A673 (cell line): ENCODE measurements around the gene ZSCAN16. TPM values are rescaled to one million over a fixed set of nuclear protein-coding genes. Genes with fewer than 3 reads are reported as not detected.

Source experiments
- BruUV-seq: library from RNA; stranded (reverse); fragments of 400-500 nt; replicated peaks from 2 replicates; lab custom pipeline; 2021; lab: Mats Ljungman, UMichigan
- CTCF ChIA-PET: fragments of 300-600 bp; sonication (Branson Sonifier 250); formaldehyde crosslinking; loops from one replicate; lab custom pipeline; 2022; ENCODE audit warnings: antibody characterized with exemption; lab: Charles Lee
- POLR2A ChIA-PET: fragments of 300-600 bp; sonication (Branson Sonifier 250); formaldehyde crosslinking; loops from one replicate; lab custom pipeline; 2022; ENCODE audit warnings: antibody characterized with exemption; ENCODE audit not compliant: low non-redundant PET; lab: Charles Lee
- DNase-seq: peaks from one replicate; pipeline ENCODE4 v3.0.0-alpha.2; 2015; ENCODE audit warnings: low spot score
- H3K27ac ChIP-seq: fragments of 200-600 bp; sonication (generic); 2 replicates; pipeline ENCODE4 v1.5.1; 2016; ENCODE audit warnings: mixed run types, low read depth, mild to moderate bottlenecking, mixed read lengths, antibody characterized with exemption, low read length; ENCODE audit not compliant: poor library complexity, severe bottlenecking
- H3K27me3 ChIP-seq: fragments of 200-600 bp; sonication (generic); replicated peaks from 2 replicates; pipeline ENCODE4 v1.6.1; 2017; ENCODE audit warnings: mixed run types, low read depth, mild to moderate bottlenecking, mixed read lengths, antibody characterized with exemption, low read length; ENCODE audit not compliant: insufficient read depth, poor library complexity
- H3K36me3 ChIP-seq: fragments of 200-600 bp; sonication (generic); 2 replicates; pipeline ENCODE4 v1.6.1; 2016; ENCODE audit warnings: mixed run types, mild to moderate bottlenecking, mixed read lengths, antibody characterized with exemption, low read length; ENCODE audit not compliant: insufficient read depth, poor library complexity, severe bottlenecking
- H3K4me1 ChIP-seq: fragments of 200-600 bp; sonication (generic); 2 replicates; pipeline ENCODE4 v1.6.1; 2017; ENCODE audit warnings: mixed run types, mild to moderate bottlenecking, mixed read lengths, antibody characterized with exemption, low read length; ENCODE audit not compliant: insufficient read depth, poor library complexity, severe bottlenecking
- H3K4me3 ChIP-seq: fragments of 200-600 bp; sonication (generic); 2 replicates; pipeline ENCODE4 v1.5.1; 2016; ENCODE audit warnings: low read depth, mixed run types, mild to moderate bottlenecking, mixed read lengths, low read length; ENCODE audit not compliant: poor library complexity, severe bottlenecking
- H3K9me3 ChIP-seq: fragments of 200-600 bp; sonication (generic); 2 replicates; pipeline ENCODE4 v1.6.1; 2016; ENCODE audit warnings: mixed run types, low read depth, mild to moderate bottlenecking, mixed read lengths, antibody characterized with exemption, low read length; ENCODE audit not compliant: poor library complexity, severe bottlenecking
- EZH2 ChIP-seq: fragments of 200-600 bp; sonication (generic); IDR thresholded peaks from 2 replicates; pipeline ENCODE4 v1.6.1; 2017; ENCODE audit warnings: borderline replicate concordance, low read depth, mild to moderate bottlenecking, mixed read lengths, antibody characterized with exemption, low read length; ENCODE audit not compliant: poor library complexity, severe bottlenecking
- intact Hi-C: fragments of 100-400 bp; cut with micrococcal nuclease; formaldehyde crosslinking; loops from one replicate; pipeline ENCODE4 v1.10.0; 2022; ENCODE audit not compliant: unreplicated experiment
- total RNA-seq: library from RNA; stranded (reverse); gene quantifications from 2 replicates; pipeline ENCODE4 v1.2.3, GENCODE V29; 2021
- TF ChIP-seq, protein P1 (sequence below): fragments of 300-800, 200-600 bp; sonication (generic); conservative IDR thresholded peaks from 2 replicates; pipeline ENCODE4 v1.5.1; 2017; ENCODE audit warnings: low read depth, mild to moderate bottlenecking, antibody characterized with exemption, low read length, moderate library complexity, mixed read lengths

Gene ZSCAN16
- total RNA-seq, 1 experiment from 2014 or later = 8.0 TPM

DNA sequence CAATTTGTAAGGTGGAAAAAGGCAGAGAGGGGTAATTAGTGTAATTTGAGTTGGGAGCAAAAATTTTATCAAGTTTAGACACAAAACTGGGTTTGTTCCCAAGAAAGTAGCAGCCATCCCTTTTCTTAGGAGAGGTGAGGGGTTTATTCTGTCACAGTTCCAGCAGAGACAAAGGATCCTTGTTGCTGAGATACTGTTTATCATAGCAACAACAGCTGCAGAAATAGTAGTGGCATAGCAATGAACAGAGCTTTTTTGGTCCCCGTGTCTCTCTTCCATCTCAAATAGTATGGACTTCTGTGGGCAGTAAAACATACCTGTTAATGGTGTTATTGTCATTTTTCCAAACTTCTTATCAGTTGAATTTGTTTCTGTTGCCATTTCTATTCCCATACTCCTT is 41.2 kb downstream of the ZSCAN16 start:
- no peaks in the 10 kb centered on the region for H3K4me1 ChIP-seq
- no peaks in the 10 kb centered on the region for H3K9me3 ChIP-seq
- H3K36me3 ChIP-seq = no peaks in the 10 kb centered on the region
- CTCF ChIA-PET = no interaction called here
- intact Hi-C loops = no loop called here
- no peak for DNase-seq
- no peak overlapping the region for H3K27ac ChIP-seq
- POLR2A ChIA-PET = no interaction called here
- no peaks in the 10 kb centered on the region for H3K27me3 ChIP-seq
- no peak overlapping the region for H3K4me3 ChIP-seq
- BruUV-seq = no TSS peak
- TF ChIP-seq, protein P1, sequence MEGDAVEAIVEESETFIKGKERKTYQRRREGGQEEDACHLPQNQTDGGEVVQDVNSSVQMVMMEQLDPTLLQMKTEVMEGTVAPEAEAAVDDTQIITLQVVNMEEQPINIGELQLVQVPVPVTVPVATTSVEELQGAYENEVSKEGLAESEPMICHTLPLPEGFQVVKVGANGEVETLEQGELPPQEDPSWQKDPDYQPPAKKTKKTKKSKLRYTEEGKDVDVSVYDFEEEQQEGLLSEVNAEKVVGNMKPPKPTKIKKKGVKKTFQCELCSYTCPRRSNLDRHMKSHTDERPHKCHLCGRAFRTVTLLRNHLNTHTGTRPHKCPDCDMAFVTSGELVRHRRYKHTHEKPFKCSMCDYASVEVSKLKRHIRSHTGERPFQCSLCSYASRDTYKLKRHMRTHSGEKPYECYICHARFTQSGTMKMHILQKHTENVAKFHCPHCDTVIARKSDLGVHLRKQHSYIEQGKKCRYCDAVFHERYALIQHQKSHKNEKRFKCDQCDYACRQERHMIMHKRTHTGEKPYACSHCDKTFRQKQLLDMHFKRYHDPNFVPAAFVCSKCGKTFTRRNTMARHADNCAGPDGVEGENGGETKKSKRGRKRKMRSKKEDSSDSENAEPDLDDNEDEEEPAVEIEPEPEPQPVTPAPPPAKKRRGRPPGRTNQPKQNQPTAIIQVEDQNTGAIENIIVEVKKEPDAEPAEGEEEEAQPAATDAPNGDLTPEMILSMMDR = no peak
- no peak for TF ChIP-seq EZH2

DNA sequence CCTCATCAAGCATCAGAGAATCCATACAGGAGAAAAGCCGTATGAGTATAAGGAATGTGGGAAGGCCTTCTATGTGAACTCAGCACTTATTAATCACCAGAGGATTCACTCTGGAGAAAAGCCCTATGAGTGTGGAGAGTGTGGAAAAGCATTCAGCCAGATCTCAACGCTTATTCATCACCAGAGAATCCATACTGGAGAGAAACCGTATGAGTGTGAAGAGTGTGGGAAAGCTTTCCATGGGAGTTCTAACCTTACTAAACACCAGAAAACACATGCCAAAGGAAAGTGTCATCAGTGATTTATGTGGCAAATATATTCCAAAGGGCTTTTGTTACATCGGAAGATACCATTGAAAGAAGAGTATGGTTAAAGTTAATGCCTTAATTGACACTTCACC is 42.7 kb downstream of the ZSCAN16 start:
- H3K4me3 ChIP-seq = no peak overlapping the region
- H3K4me1 ChIP-seq = no peaks in the 10 kb centered on the region
- no peak for DNase-seq
- CTCF ChIA-PET = no interaction called here
- no peaks in the 10 kb centered on the region for H3K27me3 ChIP-seq
- H3K36me3 ChIP-seq = no peaks in the 10 kb centered on the region
- POLR2A ChIA-PET = no interaction called here
- H3K27ac ChIP-seq = no peak overlapping the region
- intact Hi-C loops = no loop called here
- BruUV-seq = no TSS peak
- H3K9me3 ChIP-seq = no peaks in the 10 kb centered on the region
- TF ChIP-seq, protein P1 = no peak
- TF ChIP-seq EZH2 = no peak

DNA sequence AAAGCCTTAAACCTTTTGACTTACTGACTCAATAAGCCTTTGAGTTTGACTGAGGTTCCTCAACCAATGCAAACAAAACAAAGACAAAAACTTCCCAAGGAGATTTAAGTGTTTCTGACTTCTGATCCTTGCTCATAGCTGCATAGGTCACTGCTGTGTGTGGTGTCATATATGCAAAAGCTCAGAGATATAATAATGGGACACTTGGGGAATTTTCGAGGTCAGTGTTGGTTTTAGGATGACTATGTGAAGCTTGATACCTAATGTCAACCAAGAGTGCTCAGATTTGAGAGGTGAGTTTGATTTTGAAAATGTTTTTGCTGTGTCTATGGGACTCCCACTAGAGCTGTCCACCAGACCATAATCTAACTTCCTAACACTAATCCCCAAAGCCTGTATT is 43.5 kb downstream of the ZSCAN16 start:
- no TSS peak for BruUV-seq
- H3K4me1 ChIP-seq = no peaks in the 10 kb centered on the region
- no peak for DNase-seq
- no peaks in the 10 kb centered on the region for H3K27me3 ChIP-seq
- H3K36me3 ChIP-seq = no peaks in the 10 kb centered on the region
- H3K9me3 ChIP-seq = no peaks in the 10 kb centered on the region
- CTCF ChIA-PET = no interaction called here
- intact Hi-C loops = no loop called here
- POLR2A ChIA-PET = no interaction called here
- no peak overlapping the region for H3K27ac ChIP-seq
- TF ChIP-seq, protein P1 = no peak
- TF ChIP-seq EZH2 = no peak
- no peak overlapping the region for H3K4me3 ChIP-seq
